Fibroblast of skin of right quadriceps (primary cell): ENCODE measurements around the gene PKP2.

ENCODE experiments used
- DNase-seq: peaks from one replicate; pipeline ENCODE4 v3.0.0-alpha.2; 2013

The PKP2 gene

GRCh38 chr12:32896432-32897280, at the start of gene PKP2:
PKP2 (minus strand) TSS chr12:32896777; CDS start chr12:32896731, 46 bp downstream.
- DNase-seq = no peak

DNA sequence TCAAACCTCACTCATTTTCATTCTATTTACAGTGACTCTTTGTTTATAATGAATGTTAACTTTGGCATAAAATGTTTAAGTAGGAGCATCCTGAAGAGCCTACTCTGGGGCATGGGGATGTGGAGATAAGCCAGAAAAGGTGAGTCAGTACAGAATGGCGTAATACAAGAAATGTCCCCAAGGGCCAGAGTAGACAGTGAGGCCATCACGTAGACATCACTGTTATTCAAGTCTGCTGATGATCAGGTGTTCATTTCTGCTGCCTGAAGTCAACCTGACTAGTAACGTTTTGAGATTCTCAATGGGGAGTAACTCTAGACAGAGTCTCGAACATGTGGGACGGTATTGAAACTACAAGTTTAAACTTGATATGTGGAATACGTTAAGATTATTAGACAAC, 47.6 kb upstream of the PKP2 start:
- no peak for DNase-seq

DNA sequence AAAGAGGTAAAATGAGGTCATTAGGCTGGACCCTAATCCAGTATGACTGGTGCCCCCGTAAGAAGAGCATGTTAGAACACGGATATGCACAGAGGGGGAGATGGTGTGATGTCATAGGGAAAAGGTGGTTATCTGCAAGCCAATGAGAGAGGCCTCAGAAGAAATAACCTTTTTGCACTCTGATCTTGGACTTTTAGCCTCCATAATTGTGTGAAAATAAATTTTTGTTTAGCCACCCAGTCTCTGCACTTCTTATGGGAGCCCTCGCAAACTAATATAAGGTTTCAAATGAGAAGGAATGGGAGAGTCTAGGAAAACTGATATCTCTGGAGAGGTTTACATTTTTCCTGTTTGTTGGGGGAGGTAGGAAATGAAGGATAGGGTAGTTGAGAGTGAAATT, 43.2 kb upstream of the PKP2 start:
- no peak for DNase-seq

DNA sequence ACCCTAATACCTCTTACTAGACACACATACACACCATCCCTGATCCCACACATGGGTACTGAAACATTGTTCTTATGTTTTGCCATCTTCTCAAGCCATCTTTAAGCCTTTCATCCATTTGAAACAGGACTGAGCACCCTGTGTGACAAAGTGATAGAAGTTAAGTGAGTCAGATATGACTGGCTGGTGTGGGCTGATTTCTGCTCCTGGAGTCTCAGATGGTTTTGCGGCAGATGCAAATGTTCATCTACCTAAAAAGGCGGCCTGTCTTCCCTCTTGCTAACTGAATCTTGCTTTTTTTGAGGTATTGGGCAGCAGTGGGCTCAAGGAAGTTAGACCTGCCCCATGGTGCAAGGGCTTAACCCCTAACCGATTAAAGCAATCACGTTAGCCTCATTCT, 30.4 kb upstream of the PKP2 start:
- DNase-seq = no peak

- DNase-seq = no peak
These were observed 29.8 kb upstream of the PKP2 start for GRCh38 chr12:32926356-32926755.

- DNase-seq = no peak
These were observed 26.1 kb upstream of the PKP2 start for GRCh38 chr12:32922546-32923297.

GRCh38 chr12:32921397-32921796, 24.8 kb upstream of the PKP2 start:
- no peak for DNase-seq

DNA sequence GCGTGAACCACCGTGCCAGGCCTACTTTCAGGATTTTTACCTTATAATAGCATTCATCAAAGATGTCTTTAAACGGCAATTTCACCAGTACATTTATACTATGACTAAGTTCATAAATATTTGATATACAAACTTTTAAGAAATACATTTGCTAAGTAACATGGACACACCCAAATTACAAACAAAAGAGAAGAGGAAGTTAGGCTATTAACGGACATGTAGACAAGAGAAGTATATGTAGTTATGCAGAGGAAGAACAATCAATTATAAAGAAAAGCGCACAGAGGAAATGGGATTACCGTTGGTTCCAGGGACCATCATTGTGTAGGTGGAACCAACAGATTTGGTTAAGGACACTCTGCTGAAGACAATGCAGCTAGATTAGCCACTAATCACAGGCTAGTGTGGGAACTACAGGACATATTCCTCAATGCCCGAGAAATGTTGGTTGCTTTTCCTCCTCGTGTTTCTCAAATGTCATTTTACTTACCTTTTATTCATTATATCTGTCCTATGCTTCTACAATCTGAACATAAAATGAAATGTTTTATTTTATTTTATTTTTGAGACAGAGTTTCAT, 24.0 kb upstream of the PKP2 start:
- no peak for DNase-seq

- no peak for DNase-seq
These were observed 22.6 kb upstream of the PKP2 start for GRCh38 chr12:32918890-32919801.

DNA sequence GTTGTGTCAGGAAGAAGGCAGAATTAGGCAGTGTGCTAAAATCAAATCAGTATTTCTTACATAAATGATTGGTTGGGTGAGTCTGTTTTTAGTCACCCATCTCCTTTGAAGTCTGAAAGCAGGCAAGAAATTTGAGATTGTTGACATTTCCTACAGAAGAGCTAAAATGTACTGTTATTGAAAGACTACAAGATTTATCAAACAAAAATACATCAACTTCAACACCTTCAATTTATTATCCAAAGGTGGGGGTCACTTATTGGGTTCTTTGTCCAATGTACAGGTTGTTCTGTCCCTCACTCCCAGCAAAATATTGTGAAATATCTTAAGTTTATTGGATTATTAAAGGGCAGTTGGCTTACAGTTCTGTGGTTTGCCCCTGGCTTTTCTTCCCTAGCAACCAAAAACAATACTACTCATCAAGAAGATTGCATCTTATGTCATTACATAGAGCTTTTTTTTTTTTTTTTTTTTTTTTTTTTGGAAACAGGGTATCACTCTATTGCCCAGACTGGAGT, 20.6 kb upstream of the PKP2 start:
- no peak for DNase-seq

GRCh38 chr12:32907898-32908476, 11.4 kb upstream of the PKP2 start:
- no peak for DNase-seq

DNA sequence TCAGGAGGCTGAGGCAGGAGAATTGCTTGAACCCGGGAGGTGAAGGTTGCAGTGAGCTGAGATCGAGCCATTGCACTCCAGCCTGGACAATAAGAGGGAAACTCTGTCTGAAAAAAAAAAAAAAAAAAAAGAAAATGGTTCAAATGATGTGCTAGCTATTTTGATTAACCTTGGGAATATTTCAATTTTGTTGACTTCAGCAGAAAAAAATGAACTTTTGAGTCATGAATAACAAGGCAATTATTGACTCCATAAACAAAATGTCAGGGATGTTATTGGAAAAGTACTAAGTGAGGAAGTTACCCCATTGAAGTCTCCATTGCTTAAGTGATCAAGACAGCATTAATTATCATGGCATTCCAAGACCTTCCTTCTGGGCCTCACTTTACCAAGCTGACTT, 10.6 kb upstream of the PKP2 start:
- DNase-seq = no peak

DNA sequence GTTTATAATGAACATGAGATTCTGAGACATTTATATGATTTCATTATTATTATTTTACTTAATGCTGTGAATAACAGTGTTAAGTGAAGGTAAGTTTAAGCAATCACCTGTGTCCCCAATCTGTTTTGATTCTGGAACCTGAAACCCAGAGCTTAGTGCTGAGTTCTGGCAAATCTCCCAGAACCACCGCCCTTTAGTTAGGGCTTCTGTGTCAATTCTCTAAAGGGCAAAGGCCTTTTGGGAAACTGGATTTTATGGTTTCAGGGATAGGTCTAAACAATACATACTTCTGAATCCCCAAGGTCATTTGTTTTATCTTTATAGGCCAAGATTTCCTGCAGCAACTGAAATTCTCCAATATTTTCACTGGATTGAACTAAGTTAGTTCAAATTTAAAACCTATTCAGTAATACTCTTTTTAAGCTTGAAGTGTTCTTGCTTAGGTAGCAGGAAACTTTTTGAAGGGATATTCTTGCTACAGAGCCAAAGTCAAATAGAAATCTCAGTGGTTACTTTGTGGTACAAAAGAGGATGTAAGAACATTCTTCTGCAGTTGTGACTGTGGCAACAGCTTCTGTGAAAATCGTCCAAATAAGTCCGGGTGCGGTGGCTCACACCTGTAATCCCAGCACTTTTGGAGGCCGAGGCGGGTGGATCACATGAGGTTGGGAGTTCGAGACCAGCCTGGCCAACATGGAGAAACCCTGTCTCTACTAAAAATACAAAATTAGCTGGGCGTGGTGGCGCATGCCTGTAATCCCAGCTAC, 10.0 kb upstream of the PKP2 start:
- no peak for DNase-seq

DNA sequence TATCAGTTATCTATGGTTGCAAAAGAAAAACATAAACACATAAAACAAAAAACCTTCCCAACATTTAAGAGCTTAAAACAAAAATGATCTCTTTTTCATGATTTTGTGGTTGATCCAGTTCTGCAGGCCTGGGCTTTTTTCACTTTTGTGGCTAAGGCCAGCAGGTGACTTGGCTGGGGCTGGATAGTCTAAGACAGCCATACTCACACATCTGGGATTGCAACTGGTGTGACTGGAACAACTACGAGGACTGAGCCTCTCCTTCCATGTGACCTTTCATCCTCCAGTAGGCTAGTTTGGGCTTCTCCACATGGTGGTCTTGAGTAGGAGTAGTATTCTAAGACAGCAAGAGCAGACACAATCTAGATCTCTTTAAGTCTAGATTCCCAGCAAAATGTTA, 7.2 kb upstream of the PKP2 start:
- no peak for DNase-seq

GRCh38 chr12:32903318-32903717, 6.7 kb upstream of the PKP2 start:
- DNase-seq = no peak

- no peak for DNase-seq
These were observed 5.9 kb upstream of the PKP2 start for GRCh38 chr12:32902287-32902997.

- DNase-seq = no peak
These were observed 5.0 kb upstream of the PKP2 start for GRCh38 chr12:32901553-32901952.

GRCh38 chr12:32897687-32898573, 1.4 kb upstream of the PKP2 start:
- no peak for DNase-seq

DNA sequence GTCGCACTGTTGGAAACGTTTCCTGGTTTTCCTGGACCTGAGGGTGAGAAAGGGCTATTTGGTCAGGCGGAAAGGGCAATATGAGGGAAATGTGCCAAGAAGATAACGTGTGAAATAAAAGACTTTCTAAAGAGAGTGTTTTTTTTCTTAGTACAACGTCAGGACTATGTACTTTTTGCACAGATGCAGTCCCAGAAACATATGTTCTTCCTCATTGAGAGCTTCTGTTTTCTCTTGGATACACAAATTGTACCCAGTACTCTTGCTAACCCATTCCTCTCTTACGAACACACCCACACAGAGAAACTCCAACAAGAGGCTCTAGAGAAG, 669 bp upstream of the PKP2 start:
- no peak for DNase-seq
